ENCODE results near the gene GLRX5. TPM values are rescaled to one million over a fixed set of nuclear protein-coding genes. Genes with fewer than 3 reads are reported as not detected.

GLRX5 gene
- total RNA-seq (10 to 100 TPM; 52.9 to 54.6 TPM), polyA plus RNA-seq (72.9 TPM)

GRCh38 chr14:95534299-95535225 is at the start of gene GLRX5:
Gene GLRX5, plus strand, starts transcription at chr14:95535050. Its CDS starts 40 bp downstream, at chr14:95535090.
- Mint-ChIP-seq H3K4me1 (peaks cover 62 to 83% (median 78%) of the 10 kb centered on the region in 3 donors), H3K27me3 (peaks cover 0 to 4% of the 10 kb centered on the region in 2 donors), H3K4me3 (peak within 1 kb of the TSS; percentile 89 to 98 (median 92)), H3K36me3 (peaks cover 0 to 25% (median 0%) of the 10 kb centered on the region in 3 donors), H3K27ac (peak within 1 kb of the TSS; percentile 84 to 98 (median 96)), H3K9me3 (no peaks in the 10 kb centered on the region)
- peak; percentile 94 to 99 (median 99) for DNase-seq
- Histone ChIP-seq H3K4me3 (ENCODE audit: low read length) (peak within 1 kb of the TSS; percentile 69), H3K4me1 (ENCODE audit: insufficient read depth, low read length) (peaks cover 38% of the 10 kb centered on the region), H3K36me3 (ENCODE audit: insufficient read depth, low read length) (no peaks in the 10 kb centered on the region), H3K27ac (ENCODE audit: low read depth, low read length) (peak within 1 kb of the TSS; percentile 84), H3K9me3 (ENCODE audit: low read length) (no peaks in the 10 kb centered on the region), H3K27me3 (ENCODE audit: insufficient read depth, low read length, poor library complexity, severe bottlenecking) (no peaks in the 10 kb centered on the region)
- POLR2A ChIA-PET: interaction anchor here (0.6 to 2.9 kb wide), 7 partner anchors 11 to 907 kb away, joined by 3 to 16 read pairs (median 10); partner anchors contain the start of gene SYNE3
- CTCF ChIA-PET: interaction anchor here (1.0 to 4.6 kb wide), 10 partner anchors 8 to 92 kb away, joined by 3 to 22 read pairs (median 5); partner anchors contain the start of gene SYNE3

- POLR2A ChIA-PET: no interaction called here
- peaks cover 11% of the 10 kb centered on the region for H3K4me1 ChIP-seq (ENCODE audit: insufficient read depth, low read length)
Measured at GRCh38 chr14:95485222-95485819, 49.5 kb upstream of the GLRX5 start.

GRCh38 chr14:95486875-95487668 is 47.8 kb upstream of the GLRX5 start:
- Histone ChIP-seq H3K27me3 (ENCODE audit: insufficient read depth, low read length, poor library complexity, severe bottlenecking) (no peaks in the 10 kb centered on the region), H3K4me3 (ENCODE audit: low read length) (no peak overlapping the region), H3K36me3 (ENCODE audit: insufficient read depth, low read length) (no peaks in the 10 kb centered on the region), H3K27ac (ENCODE audit: low read depth, low read length) (no peak overlapping the region), H3K4me1 (ENCODE audit: insufficient read depth, low read length) (peaks cover 4% of the 10 kb centered on the region), H3K9me3 (ENCODE audit: low read length) (no peaks in the 10 kb centered on the region)
- peaks cover 3 to 13% (median 3%) of the 10 kb centered on the region in 3 donors for H3K36me3 Mint-ChIP-seq
- POLR2A ChIA-PET: no interaction called here
- H3K4me1 Mint-ChIP-seq: peaks cover 28 to 79% (median 51%) of the 10 kb centered on the region in 3 donors
- no peak for DNase-seq
- H3K27ac Mint-ChIP-seq: peak overlapping the region; percentile 20 to 76 (median 52)
- no peak overlapping the region for H3K4me3 Mint-ChIP-seq
- H3K9me3 Mint-ChIP-seq: peaks cover 0 to 3% (median 0%) of the 10 kb centered on the region in 5 donors
- H3K27me3 Mint-ChIP-seq: no peaks in the 10 kb centered on the region
- CTCF ChIA-PET: interaction anchor here (3.0 kb wide), 1 partner anchor 8 kb away, joined by 9 read pairs; no protein-coding TSS in a partner anchor

More at GRCh38 chr14:95485222-95485819, 49.5 kb upstream of the GLRX5 start:
- no peaks in the 10 kb centered on the region for H3K27me3 ChIP-seq (ENCODE audit: insufficient read depth, low read length, poor library complexity, severe bottlenecking)
- Mint-ChIP-seq H3K9me3 (no peaks in the 10 kb centered on the region), H3K27me3 (no peaks in the 10 kb centered on the region), H3K4me3 (no peak overlapping the region), H3K27ac (peak overlapping the region; percentile 2 to 92 (median 74)), H3K36me3 (peaks cover 0 to 13% (median 1%) of the 10 kb centered on the region in 3 donors), H3K4me1 (peaks cover 41 to 86% (median 52%) of the 10 kb centered on the region in 3 donors)
- DNase-seq: no peak
- H3K27ac ChIP-seq (ENCODE audit: low read depth, low read length): no peak overlapping the region
- no peak overlapping the region for H3K4me3 ChIP-seq (ENCODE audit: low read length)
- no peaks in the 10 kb centered on the region for H3K9me3 ChIP-seq (ENCODE audit: low read length)
- no peaks in the 10 kb centered on the region for H3K36me3 ChIP-seq (ENCODE audit: insufficient read depth, low read length)
- CTCF ChIA-PET: no interaction called here

- H3K27me3 ChIP-seq (ENCODE audit: insufficient read depth, low read length, poor library complexity, severe bottlenecking): no peaks in the 10 kb centered on the region
- H3K4me3 ChIP-seq (ENCODE audit: low read length): no peak overlapping the region
- Mint-ChIP-seq H3K27ac (peak overlapping the region; percentile 14 to 74 (median 48)), H3K9me3 (peaks cover 0 to 4% (median 0%) of the 10 kb centered on the region in 5 donors), H3K4me1 (peaks cover 28 to 79% (median 51%) of the 10 kb centered on the region in 3 donors), H3K27me3 (no peaks in the 10 kb centered on the region), H3K4me3 (no peak overlapping the region), H3K36me3 (peaks cover 4 to 14% (median 6%) of the 10 kb centered on the region in 3 donors)
- peaks cover 4% of the 10 kb centered on the region for H3K4me1 ChIP-seq (ENCODE audit: insufficient read depth, low read length)
- CTCF ChIA-PET: interaction anchor here (3.0 kb wide), 1 partner anchor 9 kb away, joined by 9 read pairs; no protein-coding TSS in a partner anchor
- no peaks in the 10 kb centered on the region for H3K9me3 ChIP-seq (ENCODE audit: low read length)
- no peak for DNase-seq
- POLR2A ChIA-PET: no interaction called here
- no peaks in the 10 kb centered on the region for H3K36me3 ChIP-seq (ENCODE audit: insufficient read depth, low read length)
- no peak overlapping the region for H3K27ac ChIP-seq (ENCODE audit: low read depth, low read length)
Measured at GRCh38 chr14:95487669-95488084, 47.2 kb upstream of the GLRX5 start.

- CTCF ChIA-PET: interaction anchor here (0.6 to 3.0 kb wide), 2 partner anchors 10 to 11 kb away, joined by 3 to 9 read pairs; no protein-coding TSS in a partner anchor
- no peak overlapping the region for H3K4me3 Mint-ChIP-seq
- peaks cover 0 to 4% (median 0%) of the 10 kb centered on the region in 5 donors for H3K9me3 Mint-ChIP-seq
- Histone ChIP-seq H3K9me3 (ENCODE audit: low read length) (no peaks in the 10 kb centered on the region), H3K4me1 (ENCODE audit: insufficient read depth, low read length) (peaks cover 4% of the 10 kb centered on the region), H3K36me3 (ENCODE audit: insufficient read depth, low read length) (no peaks in the 10 kb centered on the region), H3K4me3 (ENCODE audit: low read length) (no peak overlapping the region), H3K27me3 (ENCODE audit: insufficient read depth, low read length, poor library complexity, severe bottlenecking) (no peaks in the 10 kb centered on the region), H3K27ac (ENCODE audit: low read depth, low read length) (no peak overlapping the region)
- H3K27me3 Mint-ChIP-seq: no peaks in the 10 kb centered on the region
- DNase-seq: no peak
- peak overlapping the region in 4 of 8 donors; percentile 12 to 42 (median 28) for H3K27ac Mint-ChIP-seq
- H3K36me3 Mint-ChIP-seq: peaks cover 4 to 14% (median 6%) of the 10 kb centered on the region in 3 donors
- peaks cover 24 to 74% (median 47%) of the 10 kb centered on the region in 3 donors for H3K4me1 Mint-ChIP-seq
- POLR2A ChIA-PET: no interaction called here
Measured at GRCh38 chr14:95488376-95489213, 46.3 kb upstream of the GLRX5 start.

GRCh38 chr14:95489214-95490137 is 45.4 kb upstream of the GLRX5 start:
- Mint-ChIP-seq H3K36me3 (peaks cover 6 to 12% (median 7%) of the 10 kb centered on the region in 3 donors), H3K4me3 (no peak overlapping the region), H3K4me1 (peaks cover 20 to 71% (median 46%) of the 10 kb centered on the region in 3 donors), H3K27me3 (peaks cover 0 to 2% of the 10 kb centered on the region in 2 donors), H3K9me3 (peaks cover 0 to 4% (median 0%) of the 10 kb centered on the region in 5 donors), H3K27ac (peak overlapping the region in 2 of 8 donors; percentile 19 to 55)
- H3K36me3 ChIP-seq (ENCODE audit: insufficient read depth, low read length): no peaks in the 10 kb centered on the region
- CTCF ChIA-PET: interaction anchor here (0.6 to 3.0 kb wide), 4 partner anchors 10 to 31 kb away, joined by 3 to 9 read pairs (median 3); no protein-coding TSS in a partner anchor
- no peaks in the 10 kb centered on the region for H3K27me3 ChIP-seq (ENCODE audit: insufficient read depth, low read length, poor library complexity, severe bottlenecking)
- POLR2A ChIA-PET: no interaction called here
- H3K27ac ChIP-seq (ENCODE audit: low read depth, low read length): no peak overlapping the region
- H3K4me1 ChIP-seq (ENCODE audit: insufficient read depth, low read length): peaks cover 2% of the 10 kb centered on the region
- DNase-seq: no peak
- H3K4me3 ChIP-seq (ENCODE audit: low read length): no peak overlapping the region
- H3K9me3 ChIP-seq (ENCODE audit: low read length): no peaks in the 10 kb centered on the region

Measured in CD8-positive, alpha-beta memory T cell (primary cell).